ENCODE results near the gene LHX5. TPM values are rescaled to one million over a fixed set of nuclear protein-coding genes. Genes with fewer than 3 reads are reported as not detected.

LHX5 gene
- total RNA-seq, 1 donor from 2014 or later: not detected

DNA sequence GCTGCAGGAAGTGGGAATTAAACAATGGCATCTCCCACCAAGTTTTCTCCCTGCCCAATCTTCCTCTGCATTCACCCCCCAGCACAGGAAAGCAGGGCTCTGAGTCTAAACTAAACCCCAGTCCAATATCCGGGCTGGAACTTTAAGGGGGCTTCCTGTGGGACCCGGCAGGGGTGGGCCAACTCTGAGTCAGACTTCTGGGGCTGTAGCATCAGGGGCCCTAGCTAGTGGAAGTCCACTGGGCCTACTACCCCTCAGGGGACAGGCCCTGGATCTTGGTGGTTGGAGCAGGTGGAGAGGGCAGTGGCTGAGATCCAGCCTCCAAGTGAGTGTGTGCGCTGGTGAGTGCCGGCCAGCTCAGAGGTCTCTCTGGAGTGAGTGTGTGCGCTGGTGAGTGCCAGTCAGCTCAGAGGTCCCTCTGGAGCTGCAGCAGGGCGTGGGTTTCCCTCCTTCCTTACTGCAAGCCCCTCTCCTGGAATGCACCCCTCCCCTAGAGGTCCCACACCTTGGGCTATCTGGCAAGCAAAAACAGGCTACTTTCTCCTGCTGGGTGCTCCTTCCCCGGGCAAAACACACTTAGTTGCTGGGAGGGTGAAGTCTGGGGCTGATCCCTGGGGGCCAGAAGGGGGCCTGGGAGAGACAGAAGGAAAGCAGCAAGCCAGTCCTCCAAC lies 5.6 kb upstream of the LHX5 start:
- no peak for DNase-seq

- no peak for DNase-seq
Measured at GRCh38 chr12:113476176-113476986, 4.7 kb upstream of the LHX5 start.

DNA sequence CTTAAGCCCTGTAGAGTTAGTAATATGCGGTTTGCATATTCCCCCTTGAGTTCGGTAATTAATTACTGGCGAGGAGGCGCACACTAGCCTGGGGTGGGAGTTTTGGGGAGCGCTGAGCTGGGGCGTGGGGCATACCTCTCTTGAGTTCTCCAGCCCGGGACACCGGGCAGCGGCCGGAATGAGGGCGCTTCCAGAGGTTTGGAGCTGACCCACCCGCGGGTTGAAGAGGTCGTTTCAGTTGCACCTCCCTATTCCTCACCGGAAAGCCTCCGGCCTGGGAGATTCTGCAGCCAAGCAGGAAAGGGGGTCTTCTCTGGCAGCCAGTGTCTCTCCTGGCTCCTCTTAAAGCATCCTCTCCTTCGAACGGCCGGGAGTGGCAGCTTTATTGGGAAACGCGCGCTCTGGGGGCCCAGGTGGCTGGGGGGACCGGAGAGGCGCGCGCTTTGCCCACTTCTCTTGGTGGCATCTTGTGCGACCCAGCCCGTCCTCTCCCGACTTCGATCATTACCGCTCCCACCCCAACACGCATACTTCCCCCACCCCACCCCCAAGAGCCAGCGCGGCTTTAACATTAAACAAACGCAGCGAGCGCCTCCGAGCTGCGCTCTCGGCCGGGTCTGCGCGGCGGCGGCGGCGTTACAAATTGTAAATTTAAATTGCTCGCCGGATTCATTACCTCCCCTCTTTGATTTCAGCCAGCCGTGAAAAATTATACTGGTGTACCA lies 3.9 kb upstream of the LHX5 start:
- DNase-seq: no peak

- no peak for DNase-seq
Measured at GRCh38 chr12:113474635-113475436, 3.2 kb upstream of the LHX5 start.

DNA sequence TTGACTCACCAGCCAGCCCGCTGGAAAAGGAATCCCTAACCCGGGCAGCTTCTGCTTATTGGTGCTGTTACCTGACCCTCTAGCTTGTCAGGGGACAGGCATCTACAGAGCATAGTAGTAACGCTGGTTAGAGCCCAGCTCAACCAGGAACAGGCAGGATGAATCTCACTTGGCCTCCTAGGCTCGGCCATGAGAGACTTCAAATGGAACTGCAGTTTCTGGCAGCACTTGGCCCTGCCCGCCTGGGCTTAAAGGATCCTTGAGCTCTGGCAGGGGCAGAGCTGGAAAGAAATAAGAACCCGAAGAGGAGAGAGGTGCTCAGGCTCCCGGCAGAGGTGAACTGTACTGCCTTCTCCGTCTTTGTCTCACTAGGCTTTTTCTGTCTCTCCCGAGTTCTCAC lies 2.3 kb upstream of the LHX5 start:
- DNase-seq: no peak

DNA sequence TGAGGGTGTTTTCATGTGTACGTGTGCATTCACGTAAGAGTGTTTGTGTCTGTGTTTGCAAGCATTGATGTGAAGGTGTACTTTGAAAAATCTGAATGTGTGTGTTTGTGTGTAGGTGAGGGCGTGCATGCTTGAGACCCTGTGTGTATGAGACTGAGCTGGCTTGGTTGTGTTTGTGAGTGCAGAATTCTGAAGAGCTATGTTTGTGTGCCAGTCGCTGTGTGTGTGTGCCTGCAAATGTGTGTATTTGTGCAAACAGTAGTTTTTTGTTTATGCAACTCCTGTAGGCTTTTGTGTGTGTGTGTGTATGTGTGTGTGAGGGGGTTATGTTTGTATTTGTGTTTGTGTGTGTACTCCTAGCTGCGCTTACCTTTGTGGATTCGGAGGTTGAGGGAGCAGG lies 1.7 kb upstream of the LHX5 start:
- no peak for DNase-seq

GRCh38 chr12:113472191-113473121 lies 785 bp upstream of the LHX5 start:
- DNase-seq: no peak

DNA sequence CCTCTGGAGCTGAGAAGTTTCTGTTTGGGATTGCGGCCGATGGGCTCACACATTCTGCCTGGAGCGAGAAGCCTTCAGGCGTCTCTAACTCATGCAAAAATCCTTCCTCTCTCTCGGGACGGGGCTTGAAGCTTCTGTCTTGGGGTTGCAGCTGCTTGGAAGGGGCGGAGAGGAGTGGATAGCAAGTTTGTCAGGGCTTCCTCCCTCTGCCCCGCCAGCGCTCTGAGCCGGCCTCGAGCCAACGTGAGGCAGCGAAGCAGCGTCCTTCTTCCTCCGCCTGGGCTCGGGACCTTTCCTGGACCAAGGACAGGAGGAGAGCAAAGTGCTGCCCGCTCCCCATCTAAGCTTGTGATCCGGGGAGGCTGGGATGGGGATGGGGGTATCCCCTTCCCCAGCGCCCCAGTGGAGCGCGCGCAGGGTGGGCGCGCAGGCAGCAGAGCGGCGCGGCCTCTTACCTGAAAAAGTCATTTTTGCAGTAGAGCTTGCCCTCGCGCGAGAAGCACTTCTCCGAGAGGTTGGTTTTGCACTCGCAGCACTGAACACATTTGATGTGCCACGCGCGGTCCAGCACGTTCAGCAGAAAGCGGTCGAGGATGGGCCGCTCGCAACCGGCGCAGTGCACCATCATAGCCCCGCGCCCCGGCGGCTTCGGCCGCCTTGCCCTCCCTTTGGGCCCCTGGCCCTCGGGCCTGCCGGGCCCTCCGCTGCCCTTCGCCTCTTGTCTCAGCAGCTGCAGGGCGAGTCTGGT lies 626 bp downstream of the LHX5 start:
- DNase-seq: no peak

DNA sequence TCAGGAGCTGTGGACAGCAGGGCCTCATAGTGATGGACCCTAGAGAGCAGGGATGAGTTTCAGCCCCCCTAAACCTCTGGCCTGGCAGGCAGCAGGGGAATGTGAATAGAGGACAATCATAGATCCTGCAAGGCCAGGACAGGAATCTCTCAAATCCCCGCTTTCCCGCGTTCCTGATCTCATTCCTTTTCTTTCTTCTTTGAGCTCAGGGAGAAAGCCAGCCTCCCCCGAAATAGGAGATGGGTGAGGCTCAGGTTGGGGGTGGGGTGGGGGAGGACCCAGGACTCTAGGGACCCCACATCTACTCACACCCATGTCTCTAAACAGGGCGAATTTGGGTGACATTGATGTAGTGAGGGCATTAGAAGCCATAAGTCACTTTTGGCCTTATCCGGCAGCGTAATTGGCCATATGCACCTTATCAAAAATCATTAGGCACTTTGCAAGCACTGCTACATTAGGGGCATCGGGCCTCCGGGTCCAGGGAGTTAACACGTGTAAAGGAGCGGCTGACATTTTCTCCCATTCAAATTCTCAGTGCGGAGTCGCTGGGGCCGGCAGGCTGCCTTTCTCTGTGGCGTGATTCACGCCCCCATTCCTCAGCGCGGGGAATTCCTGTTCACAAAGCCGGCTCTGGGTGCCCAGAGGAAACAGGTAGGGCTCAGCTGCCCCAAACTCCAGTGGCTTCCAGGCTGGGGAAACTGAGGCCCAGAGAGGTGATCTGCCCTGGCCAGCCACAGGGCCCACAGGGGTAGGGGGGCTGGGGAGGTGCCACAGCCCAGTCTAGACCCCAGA lies 1.5 kb downstream of the LHX5 start:
- DNase-seq: no peak

- DNase-seq: no peak
Measured at GRCh38 chr12:113469224-113469948, 2.3 kb downstream of the LHX5 start.

DNA sequence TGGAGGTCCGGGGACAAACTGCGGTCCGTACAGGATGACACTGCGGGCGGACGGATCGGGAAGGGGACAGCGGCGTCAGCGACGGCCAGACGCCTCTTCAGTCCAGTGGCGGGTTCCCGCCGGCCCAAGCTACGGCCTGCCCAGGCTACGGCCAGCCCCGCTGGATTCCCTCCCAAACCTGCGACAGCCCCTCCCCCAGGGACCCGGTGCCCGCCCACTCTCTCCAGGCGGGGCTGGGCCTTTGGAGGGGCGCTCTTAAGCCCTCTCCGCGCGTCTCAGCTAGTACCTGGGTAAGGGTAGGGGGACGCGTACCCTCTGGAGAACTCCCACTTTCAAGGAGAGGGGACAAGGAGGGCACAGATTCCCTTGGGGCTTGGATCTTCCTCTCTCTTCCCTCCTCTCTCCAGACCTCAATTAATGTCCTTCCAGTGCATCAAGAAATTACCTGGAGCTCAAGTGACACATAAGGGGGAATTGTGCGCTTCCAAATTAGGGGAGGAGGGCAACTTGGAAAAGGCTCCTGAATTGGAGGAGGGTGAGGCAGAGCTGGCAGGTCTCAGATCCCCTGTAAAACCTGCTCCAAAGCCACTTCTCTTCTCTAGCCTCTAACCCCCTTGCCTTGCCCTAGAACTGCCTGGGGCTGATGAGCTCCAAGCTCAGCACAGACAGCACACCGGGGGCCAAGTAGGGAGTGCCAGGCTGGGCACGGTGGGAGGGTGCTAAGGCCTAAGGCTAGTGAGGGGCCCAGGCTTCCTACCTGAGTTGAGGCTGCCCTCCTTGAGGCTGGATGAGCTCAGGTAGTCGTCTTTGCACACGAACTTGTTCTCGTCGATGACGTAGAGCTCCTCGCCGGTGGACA lies 3.1 kb downstream of the LHX5 start:
- DNase-seq: no peak

DNA sequence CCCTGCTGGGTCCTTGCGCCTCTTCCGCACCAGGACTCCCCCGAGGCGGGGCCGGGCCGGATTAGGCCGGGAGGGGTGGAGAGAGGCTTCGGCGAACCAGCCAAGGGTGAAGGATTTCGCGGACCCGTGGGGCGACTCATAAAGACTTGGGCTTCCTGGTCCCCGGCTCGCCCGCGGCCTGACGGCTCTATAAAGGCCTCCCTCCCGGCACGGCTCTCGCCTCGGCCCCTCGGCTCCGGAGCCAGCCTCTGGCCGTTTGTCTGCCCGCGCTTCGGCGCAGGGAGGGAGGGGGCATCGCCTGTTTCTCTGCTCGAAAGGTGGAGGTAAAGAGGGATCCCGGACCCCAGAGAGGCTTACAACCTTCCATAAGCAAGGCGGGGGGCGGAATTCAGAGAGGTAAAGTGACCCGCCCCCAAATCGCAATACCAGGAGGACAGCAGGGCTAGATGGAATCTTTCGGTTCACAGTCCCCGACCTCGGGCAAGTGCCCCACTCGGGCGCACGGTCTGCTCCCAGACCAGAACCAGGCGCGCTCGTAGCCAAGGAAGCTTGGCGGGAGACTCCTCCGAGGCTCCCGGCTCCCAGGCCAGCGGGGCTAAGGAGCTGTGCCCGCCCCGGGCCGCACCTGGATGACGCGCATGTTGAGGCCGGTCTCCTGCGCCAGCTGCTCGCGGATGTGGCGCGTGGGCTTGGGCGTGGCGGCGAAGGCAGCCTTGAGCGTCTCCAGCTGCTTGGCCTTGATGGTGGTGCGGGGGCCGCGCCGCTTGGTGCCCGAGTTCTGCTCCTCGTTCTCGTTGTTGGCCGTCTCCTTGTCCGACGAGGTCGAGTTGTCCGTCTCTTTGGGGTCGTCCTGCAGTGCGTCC lies 3.9 kb downstream of the LHX5 start:
- DNase-seq: no peak

DNA sequence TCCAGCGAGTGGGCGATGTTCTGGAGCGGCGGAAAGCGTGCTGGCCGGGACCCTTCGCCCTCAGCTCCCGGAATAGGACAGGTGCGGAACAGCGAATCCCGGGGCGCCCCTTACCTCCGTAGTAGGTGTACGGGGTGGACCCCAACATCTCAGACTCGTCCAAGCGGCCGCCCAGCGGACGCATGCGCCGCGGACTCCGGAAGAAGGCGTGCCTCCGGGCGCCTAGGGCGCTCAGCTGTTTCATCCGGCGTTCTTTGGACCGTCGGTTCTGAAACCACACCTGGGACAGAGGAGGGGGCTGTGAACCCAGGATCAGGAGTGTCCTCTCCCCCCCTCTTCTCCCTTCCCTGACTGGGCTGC lies 4.5 kb downstream of the LHX5 start:
- no peak for DNase-seq

DNA sequence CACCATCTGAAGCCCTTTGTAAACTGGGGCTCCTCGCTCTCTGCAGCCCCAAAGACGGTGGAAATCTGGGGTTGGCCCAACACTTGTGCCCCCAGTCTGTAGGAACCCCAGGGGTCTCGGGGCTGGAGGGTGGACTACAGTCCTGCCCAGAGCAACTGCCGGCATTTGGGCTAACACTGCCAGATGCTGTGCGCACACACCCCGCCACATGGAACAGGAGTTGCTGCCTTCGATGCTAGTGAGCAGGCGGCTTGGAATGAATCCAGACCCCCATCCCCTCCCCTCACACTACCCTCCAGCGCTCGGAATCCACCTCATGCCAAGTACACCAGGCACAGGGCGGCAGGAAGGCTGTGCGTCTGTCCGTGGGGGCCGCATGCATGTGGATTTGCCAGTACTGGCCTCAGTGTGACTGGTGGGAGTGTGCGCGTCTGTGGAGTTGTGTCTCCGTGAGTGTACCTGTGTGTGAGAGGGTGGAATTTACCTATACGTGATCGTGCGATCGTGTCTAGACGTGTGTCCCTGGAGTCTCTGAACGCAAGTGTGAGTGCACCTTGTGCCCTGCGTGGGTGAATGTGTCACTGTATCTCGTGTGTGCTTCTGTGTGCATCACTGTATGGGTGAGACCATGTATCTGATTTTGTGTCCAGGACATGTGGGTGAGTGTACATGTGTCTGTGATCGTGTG lies 5.1 kb downstream of the LHX5 start:
- DNase-seq: no peak

GRCh38 chr12:113465808-113466453 lies 5.7 kb downstream of the LHX5 start:
- DNase-seq: no peak
